ENCODE results near the gene FBXW7. TPM values are rescaled to one million over a fixed set of nuclear protein-coding genes. Genes with fewer than 3 reads are reported as not detected.

The FBXW7 gene
- total and polyA plus RNA-seq, 2 of the 13 experiments (the other 11 are each of a cell fraction or from before 2014, with no cell fraction given) = 5.0 to 40.9 TPM

GRCh38 chr4:152501846-152502536 is 33.9 kb downstream of the FBXW7 start (continued):
- TF ChIP-seq NR2F1 (CRISPR knock-in tag; IDR thresholded peaks at IDR 0.05) (no peak), SAP130 (CRISPR knock-in tag; IDR thresholded peaks at IDR 0.05; ENCODE audit: low read depth) (no peak), NR1H2 (CRISPR knock-in tag; IDR thresholded peaks at IDR 0.05; ENCODE audit: borderline replicate concordance, low read depth) (no peak), FOSL2 (CRISPR knock-in tag; IDR thresholded peaks at IDR 0.05) (no peak), ZNF768 (CRISPR knock-in tag; IDR thresholded peaks at IDR 0.05) (no peak), MXD3 (CRISPR knock-in tag; IDR thresholded peaks at IDR 0.05) (no peak), THAP8 (CRISPR knock-in tag; IDR thresholded peaks at IDR 0.05; ENCODE audit: borderline replicate concordance) (no peak)

- Histone ChIP-seq H3K79me2 (ENCODE audit: insufficient read depth, low read length) (peaks cover 44% of the 10 kb centered on the region), H3K4me3 (replicated peaks in 1 of 3; ENCODE audit: insufficient read depth in 1 of 3, low read depth in 2 of 3, low read length in 3 of 3) (no peak overlapping the region), H3K9ac (ENCODE audit: insufficient read depth, low read depth, low read length) (no peak overlapping the region), H3K9me3 (ENCODE audit: low read length) (no peaks in the 10 kb centered on the region), H3K27me3 (ENCODE audit: control insufficient read depth in 1 of 2, insufficient read depth in 2 of 2, low read length in 2 of 2) (no peaks in the 10 kb centered on the region), H3K36me3 (replicated peaks in 1 of 2; ENCODE audit: control insufficient read depth in 1 of 2, insufficient read depth in 2 of 2, low read length in 2 of 2) (no peaks in the 10 kb centered on the region; a peak in 1 of 5 replicates), H3K27ac (ENCODE audit: extremely low read length, insufficient read depth, low read length) (no peak overlapping the region), H4K20me1 (ENCODE audit: insufficient read depth, low read length) (no peaks in the 10 kb centered on the region), H3K4me2 (ENCODE audit: low read depth, low read length) (no peak overlapping the region), H2AFZ (ENCODE audit: low read length) (no peak overlapping the region), H3K4me1 (ENCODE audit: insufficient read depth, low read length) (peaks cover 28% of the 10 kb centered on the region)
- FAIRE-seq = peak; percentile 72
- in situ Hi-C loops (cut with HindIII; ENCODE audit: extremely low pct_ligation_motif_present, low pct_unique_long_range_greater_than_20kb) (no loop called here), intact Hi-C loops (cut with micrococcal nuclease; ENCODE audit: unreplicated experiment) (loop anchor here (1.0 to 5.0 kb wide), 3 partner anchors 36 to 234 kb away; partner anchors contain the start of gene FBXW7)
- POLR2A ChIA-PET = interaction anchor here (1.2 kb wide), 1 partner anchor 14 kb away, joined by 3 read pairs; no protein-coding TSS in a partner anchor
- TF ChIP-seq SMC3 (IDR thresholded peaks at IDR 0.05; ENCODE audit: low read length) = peak; percentile 74
- peak; percentile 72 for TF ChIP-seq CTCF (CRISPR knock-in tag; IDR thresholded peaks at IDR 0.05)
- TF ChIP-seq PRPF4 (IDR thresholded peaks at IDR 0.05; ENCODE audit: low read depth, low read length, poor library complexity, severe bottlenecking) = no peak
- TF ChIP-seq ZNF704 (CRISPR knock-in tag; IDR thresholded peaks at IDR 0.05; ENCODE audit: borderline replicate concordance) = no peak
- TF ChIP-seq STAG1 (CRISPR knock-in tag; IDR thresholded peaks at IDR 0.05) = peak; percentile 75
- BruUV-seq (replicated peaks) = no TSS peak
- ATAC-seq = peak; percentile 59
- 20% methylated on average over 1 of the region's 1 CpG for WGBS (ENCODE audit: low lambda C conversion rate)
- DNase-seq (ENCODE audit: low spot score) = peak; percentile 65
- CTCF ChIA-PET (ENCODE audit: low intra/inter-chr PET ratio, low total read pairs) = interaction anchor here (1.3 to 2.3 kb wide), 3 partner anchors 47 to 235 kb away, joined by 8 to 15 read pairs (median 8); no protein-coding TSS in a partner anchor
Measured at GRCh38 chr4:152500800-152501434, 35.0 kb downstream of the FBXW7 start.

Data from HepG2 (cell line).